HepG2 (cell line): ENCODE data around the gene HSPB9. TPM values are rescaled to one million over a fixed set of nuclear protein-coding genes. Genes with fewer than 3 reads are reported as not detected.

Experiments used
- ELF4 ChIP-seq: sonication (generic); formaldehyde crosslinking; IDR thresholded peaks from 2 replicates; pipeline ENCODE4 v1.5.0; 2020; ENCODE audit warnings: missing genetic modification reagents, mild to moderate bottlenecking, moderate library complexity, borderline replicate concordance
- ERF ChIP-seq: IDR thresholded peaks from 2 replicates; pipeline ENCODE4 v1.6.1; 2018; ENCODE audit warnings: missing biosample characterization, missing genetic modification reagents
- JUNB ChIP-seq: sonication (generic); formaldehyde crosslinking; IDR thresholded peaks from 2 replicates; pipeline ENCODE4 v1.8.0; 2022; ENCODE audit warnings: missing genetic modification reagents, mild to moderate bottlenecking, borderline replicate concordance
- MAX ChIP-seq: IDR thresholded peaks from 2 replicates; pipeline ENCODE4 v1.6.1; 2012; ENCODE audit warnings: inconsistent platforms
- RBFOX2 ChIP-seq: fragments of 200-400 bp; formaldehyde crosslinking; IDR thresholded peaks from 2 replicates; pipeline ENCODE4 v1.6.1; 2017; ENCODE audit warnings: low read depth, mild to moderate bottlenecking, low read length
- RBM22 ChIP-seq: fragments of 200-400 bp; formaldehyde crosslinking; optimal IDR thresholded peaks from 2 replicates; pipeline ENCODE3; 2017; ENCODE audit warnings: mild to moderate bottlenecking, low read length, moderate library complexity
- REL ChIP-seq: sonication (generic); formaldehyde crosslinking; conservative IDR thresholded peaks from 2 replicates; pipeline ENCODE4 v1.8.0; 2022; ENCODE audit warnings: mild to moderate bottlenecking, missing genetic modification reagents, moderate library complexity
- STAG1 ChIP-seq: sonication (generic); formaldehyde crosslinking; IDR thresholded peaks from 2 replicates; pipeline ENCODE4 v1.4.0; 2020; ENCODE audit warnings: missing genetic modification reagents
- TAF1 ChIP-seq: sonication (generic); formaldehyde crosslinking; IDR thresholded peaks from 2 replicates; pipeline ENCODE4 v1.4.0; 2020; ENCODE audit warnings: missing genetic modification reagents
- THAP11 ChIP-seq: IDR thresholded peaks from 2 replicates; pipeline ENCODE4 v1.6.1; 2016; ENCODE audit warnings: missing biosample characterization, missing genetic modification reagents
- XRCC5 ChIP-seq: fragments of 200-400 bp; formaldehyde crosslinking; optimal IDR thresholded peaks from 2 replicates; pipeline ENCODE3; 2017; ENCODE audit warnings: mild to moderate bottlenecking, low read length
- ZNF205 ChIP-seq: IDR thresholded peaks from 2 replicates; pipeline ENCODE4 v1.6.1; 2018; ENCODE audit warnings: missing biosample characterization, missing genetic modification reagents
- ZNF710 ChIP-seq: sonication (generic); formaldehyde crosslinking; IDR thresholded peaks from 2 replicates; pipeline ENCODE4 v1.5.0; 2020; ENCODE audit warnings: mild to moderate bottlenecking, missing genetic modification reagents, borderline replicate concordance
- ZNF788 ChIP-seq: sonication (generic); formaldehyde crosslinking; IDR thresholded peaks from 2 replicates; pipeline ENCODE4 v1.5.0; 2020; ENCODE audit warnings: mild to moderate bottlenecking, missing genetic modification reagents, borderline replicate concordance
- ZNF850 ChIP-seq: sonication (generic); formaldehyde crosslinking; conservative IDR thresholded peaks from 2 replicates; pipeline ENCODE4 v1.9.0; 2021; ENCODE audit warnings: mild to moderate bottlenecking, missing genetic modification reagents
- polyA plus RNA-seq, 8 experiments: library from polyadenylated mRNA; depleted of rRNA in 3 of 8; stranded (reverse) in 7 of 8; unstranded in 1 of 8; fragments of >200 nt; fragmentation: Illumina TruSeq in 4 of 8; extraction: Trizol in 4 of 8; gene quantifications; 2 replicates each; pipeline versions ENCODE4 v1.2.1 to v1.2.3, GENCODE V29; 2011 to 2016; ENCODE audit warnings: low read depth in 4 of 8, missing spikeins in 1 of 8, mixed read lengths in 1 of 8; ENCODE audit not compliant: insufficient read depth in 1 of 8
- total RNA-seq, 5 experiments: library from RNA; depleted of rRNA; stranded (reverse); fragments of >200 nt; fragmentation: Illumina TruSeq; extraction: Trizol; gene quantifications; 2 replicates each; pipeline ENCODE4 v1.2.3, GENCODE V29; 2016; ENCODE audit warnings: low read depth in 1 of 5
- TF ChIP-seq, protein P1 (sequence below): sonication (generic); formaldehyde crosslinking; IDR thresholded peaks from 2 replicates; pipeline ENCODE4 v1.4.0; 2020; ENCODE audit warnings: missing genetic modification reagents, borderline replicate concordance
- TF ChIP-seq, protein P2 (sequence below): sonication (generic); formaldehyde crosslinking; IDR thresholded peaks from 2 replicates; pipeline ENCODE4 v1.5.0; 2020; ENCODE audit warnings: missing genetic modification reagents
- TF ChIP-seq, protein P3 (sequence below): IDR thresholded peaks from 2 replicates; pipeline ENCODE4 v1.6.1; 2018; ENCODE audit warnings: missing genetic modification reagents, mild to moderate bottlenecking, missing compliant biosample characterization
- TF ChIP-seq, protein P4 (sequence below): sonication (generic); formaldehyde crosslinking; IDR thresholded peaks from 2 replicates; pipeline ENCODE4 v1.4.0; 2020; ENCODE audit warnings: missing genetic modification reagents

HSPB9 gene
- total and polyA plus RNA-seq, 2 of the 13 experiments (the other 11 are each of a cell fraction or from before 2014, with no cell fraction given) = 0.05 to 0.24 TPM

- TF ChIP-seq, protein P1, sequence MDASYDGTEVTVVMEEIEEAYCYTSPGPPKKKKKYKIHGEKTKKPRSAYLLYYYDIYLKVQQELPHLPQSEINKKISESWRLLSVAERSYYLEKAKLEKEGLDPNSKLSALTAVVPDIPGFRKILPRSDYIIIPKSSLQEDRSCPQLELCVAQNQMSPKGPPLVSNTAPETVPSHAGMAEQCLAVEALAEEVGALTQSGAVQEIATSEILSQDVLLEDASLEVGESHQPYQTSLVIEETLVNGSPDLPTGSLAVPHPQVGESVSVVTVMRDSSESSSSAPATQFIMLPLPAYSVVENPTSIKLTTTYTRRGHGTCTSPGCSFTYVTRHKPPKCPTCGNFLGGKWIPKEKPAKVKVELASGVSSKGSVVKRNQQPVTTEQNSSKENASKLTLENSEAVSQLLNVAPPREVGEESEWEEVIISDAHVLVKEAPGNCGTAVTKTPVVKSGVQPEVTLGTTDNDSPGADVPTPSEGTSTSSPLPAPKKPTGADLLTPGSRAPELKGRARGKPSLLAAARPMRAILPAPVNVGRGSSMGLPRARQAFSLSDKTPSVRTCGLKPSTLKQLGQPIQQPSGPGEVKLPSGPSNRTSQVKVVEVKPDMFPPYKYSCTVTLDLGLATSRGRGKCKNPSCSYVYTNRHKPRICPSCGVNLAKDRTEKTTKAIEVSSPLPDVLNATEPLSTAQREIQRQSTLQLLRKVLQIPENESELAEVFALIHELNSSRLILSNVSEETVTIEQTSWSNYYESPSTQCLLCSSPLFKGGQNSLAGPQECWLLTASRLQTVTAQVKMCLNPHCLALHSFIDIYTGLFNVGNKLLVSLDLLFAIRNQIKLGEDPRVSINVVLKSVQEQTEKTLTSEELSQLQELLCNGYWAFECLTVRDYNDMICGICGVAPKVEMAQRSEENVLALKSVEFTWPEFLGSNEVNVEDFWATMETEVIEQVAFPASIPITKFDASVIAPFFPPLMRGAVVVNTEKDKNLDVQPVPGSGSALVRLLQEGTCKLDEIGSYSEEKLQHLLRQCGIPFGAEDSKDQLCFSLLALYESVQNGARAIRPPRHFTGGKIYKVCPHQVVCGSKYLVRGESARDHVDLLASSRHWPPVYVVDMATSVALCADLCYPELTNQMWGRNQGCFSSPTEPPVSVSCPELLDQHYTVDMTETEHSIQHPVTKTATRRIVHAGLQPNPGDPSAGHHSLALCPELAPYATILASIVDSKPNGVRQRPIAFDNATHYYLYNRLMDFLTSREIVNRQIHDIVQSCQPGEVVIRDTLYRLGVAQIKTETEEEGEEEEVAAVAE = peak; percentile 33; the same call in 1 of the 2 replicates
- TF ChIP-seq ZNF710 (CRISPR knock-in tag) = no peak
- TF ChIP-seq XRCC5 = peak; percentile 88
- no peak for TF ChIP-seq JUNB (CRISPR knock-in tag)
- TF ChIP-seq MAX = peak; percentile 28; the same call in 1 of the 2 replicates
- peak; percentile 97 for TF ChIP-seq STAG1
- peak; percentile 51; the same call in 1 of the 2 replicates for TF ChIP-seq REL (CRISPR knock-in tag)
- TF ChIP-seq RBFOX2 = peak; percentile 24
- TF ChIP-seq ZNF205 (CRISPR knock-in tag) = 0 out of 2 replicates have a peak, but pooled peaks have one; percentile 31
- peak; percentile 16; the same call in 1 of the 2 replicates for TF ChIP-seq TAF1 (CRISPR knock-in tag)
- no peak for TF ChIP-seq ZNF850 (CRISPR knock-in tag)
- TF ChIP-seq, protein P2, sequence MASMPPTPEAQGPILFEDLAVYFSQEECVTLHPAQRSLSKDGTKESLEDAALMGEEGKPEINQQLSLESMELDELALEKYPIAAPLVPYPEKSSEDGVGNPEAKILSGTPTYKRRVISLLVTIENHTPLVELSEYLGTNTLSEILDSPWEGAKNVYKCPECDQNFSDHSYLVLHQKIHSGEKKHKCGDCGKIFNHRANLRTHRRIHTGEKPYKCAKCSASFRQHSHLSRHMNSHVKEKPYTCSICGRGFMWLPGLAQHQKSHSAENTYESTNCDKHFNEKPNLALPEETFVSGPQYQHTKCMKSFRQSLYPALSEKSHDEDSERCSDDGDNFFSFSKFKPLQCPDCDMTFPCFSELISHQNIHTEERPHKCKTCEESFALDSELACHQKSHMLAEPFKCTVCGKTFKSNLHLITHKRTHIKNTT (CRISPR knock-in tag) = no peak
- TF ChIP-seq RBM22 = peak; percentile 48
- TF ChIP-seq, protein P3, sequence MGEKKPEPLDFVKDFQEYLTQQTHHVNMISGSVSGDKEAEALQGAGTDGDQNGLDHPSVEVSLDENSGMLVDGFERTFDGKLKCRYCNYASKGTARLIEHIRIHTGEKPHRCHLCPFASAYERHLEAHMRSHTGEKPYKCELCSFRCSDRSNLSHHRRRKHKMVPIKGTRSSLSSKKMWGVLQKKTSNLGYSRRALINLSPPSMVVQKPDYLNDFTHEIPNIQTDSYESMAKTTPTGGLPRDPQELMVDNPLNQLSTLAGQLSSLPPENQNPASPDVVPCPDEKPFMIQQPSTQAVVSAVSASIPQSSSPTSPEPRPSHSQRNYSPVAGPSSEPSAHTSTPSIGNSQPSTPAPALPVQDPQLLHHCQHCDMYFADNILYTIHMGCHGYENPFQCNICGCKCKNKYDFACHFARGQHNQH (CRISPR knock-in tag) = peak; percentile 58; the same call in 1 of the 2 replicates
- no peak for TF ChIP-seq ELF4 (CRISPR knock-in tag)
- TF ChIP-seq, protein P4, sequence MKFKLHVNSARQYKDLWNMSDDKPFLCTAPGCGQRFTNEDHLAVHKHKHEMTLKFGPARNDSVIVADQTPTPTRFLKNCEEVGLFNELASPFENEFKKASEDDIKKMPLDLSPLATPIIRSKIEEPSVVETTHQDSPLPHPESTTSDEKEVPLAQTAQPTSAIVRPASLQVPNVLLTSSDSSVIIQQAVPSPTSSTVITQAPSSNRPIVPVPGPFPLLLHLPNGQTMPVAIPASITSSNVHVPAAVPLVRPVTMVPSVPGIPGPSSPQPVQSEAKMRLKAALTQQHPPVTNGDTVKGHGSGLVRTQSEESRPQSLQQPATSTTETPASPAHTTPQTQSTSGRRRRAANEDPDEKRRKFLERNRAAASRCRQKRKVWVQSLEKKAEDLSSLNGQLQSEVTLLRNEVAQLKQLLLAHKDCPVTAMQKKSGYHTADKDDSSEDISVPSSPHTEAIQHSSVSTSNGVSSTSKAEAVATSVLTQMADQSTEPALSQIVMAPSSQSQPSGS = 0 out of 2 replicates have a peak, but pooled peaks have one; percentile 29
- TF ChIP-seq THAP11 (CRISPR knock-in tag) = peak; percentile 73
- TF ChIP-seq ZNF788 = peak; percentile 62; the same call in 1 of the 2 replicates
- TF ChIP-seq ERF = 0 out of 2 replicates have a peak, but pooled peaks have one; percentile 33
Measured at GRCh38 chr17:42116705-42117396, 5.8 kb upstream of the HSPB9 start (continued).
